ENCODE measurements around the gene MSI2.

- TF ChIP-seq ZNF274 (IDR thresholded peaks at IDR 0.05; ENCODE audit: low read depth, low read length) (no peak), SUZ12 (IDR thresholded peaks at IDR 0.05; ENCODE audit: extremely low read depth, insufficient read depth, insufficient read length) (no peak)
These were observed 166.3 kb downstream of the MSI2 start for GRCh38 chr17:57422574-57423164.
